ENCODE data around the gene PRCD. TPM values are rescaled to one million over a fixed set of nuclear protein-coding genes. Genes with fewer than 3 reads are reported as not detected.
"Not testable (repeated sequence)": the region's sequence is repeated elsewhere in the genome, so short reads cannot be mapped to it uniquely, and the experiment has no call there.

PRCD gene
- polyA plus RNA-seq, 4 donors, result 2.6 to 6.3 (median 4.1) TPM

DNA sequence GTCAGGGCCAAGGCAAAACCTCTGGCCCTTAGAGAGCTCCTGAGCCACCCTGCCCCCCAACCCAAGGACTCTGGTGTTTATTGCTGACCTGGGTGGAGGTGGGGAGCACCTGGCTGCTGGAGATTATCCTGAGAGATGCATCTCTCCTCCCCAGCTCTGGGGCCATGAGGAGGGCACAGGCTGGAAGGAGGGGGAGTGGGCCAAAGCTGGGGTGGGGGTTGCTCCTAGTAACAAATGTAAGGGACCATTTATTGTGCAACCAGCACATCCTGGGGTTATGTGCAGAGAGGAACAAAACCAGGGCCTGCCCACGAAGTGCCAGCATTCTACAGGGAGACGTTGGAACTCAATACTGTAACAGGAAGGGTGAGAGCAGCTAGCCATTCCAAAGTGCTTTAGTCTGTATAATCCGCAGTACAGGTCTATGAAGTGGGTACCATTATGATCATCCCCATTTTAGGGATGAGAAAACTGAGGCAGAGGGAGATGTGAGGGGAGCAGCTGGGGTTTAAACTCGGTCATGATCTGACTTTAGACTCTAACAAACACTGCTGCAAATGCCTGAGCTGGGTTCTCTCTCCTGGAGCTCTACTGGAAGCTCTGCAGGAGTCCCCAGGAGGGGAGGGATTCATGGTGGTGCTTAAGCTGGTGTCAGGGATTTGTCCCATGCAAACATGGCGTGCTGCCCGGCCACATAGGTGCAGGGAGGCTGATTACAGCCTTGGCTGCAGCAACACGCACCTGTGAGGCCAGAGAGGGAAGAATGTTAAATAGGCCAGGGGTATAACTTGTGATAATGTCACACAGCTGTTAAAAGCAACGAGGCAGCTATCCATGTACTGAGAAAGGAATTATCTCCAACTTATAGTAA, 37.3 kb upstream of the PRCD start:
- DNase-seq (ENCODE audit: low read depth in 4 of 4, low spot score in 2 of 4), result no peak

GRCh38 chr17:76504117-76504516, 35.7 kb upstream of the PRCD start:
- DNase-seq (ENCODE audit: low read depth in 4 of 4, low spot score in 2 of 4), result no peak

DNA sequence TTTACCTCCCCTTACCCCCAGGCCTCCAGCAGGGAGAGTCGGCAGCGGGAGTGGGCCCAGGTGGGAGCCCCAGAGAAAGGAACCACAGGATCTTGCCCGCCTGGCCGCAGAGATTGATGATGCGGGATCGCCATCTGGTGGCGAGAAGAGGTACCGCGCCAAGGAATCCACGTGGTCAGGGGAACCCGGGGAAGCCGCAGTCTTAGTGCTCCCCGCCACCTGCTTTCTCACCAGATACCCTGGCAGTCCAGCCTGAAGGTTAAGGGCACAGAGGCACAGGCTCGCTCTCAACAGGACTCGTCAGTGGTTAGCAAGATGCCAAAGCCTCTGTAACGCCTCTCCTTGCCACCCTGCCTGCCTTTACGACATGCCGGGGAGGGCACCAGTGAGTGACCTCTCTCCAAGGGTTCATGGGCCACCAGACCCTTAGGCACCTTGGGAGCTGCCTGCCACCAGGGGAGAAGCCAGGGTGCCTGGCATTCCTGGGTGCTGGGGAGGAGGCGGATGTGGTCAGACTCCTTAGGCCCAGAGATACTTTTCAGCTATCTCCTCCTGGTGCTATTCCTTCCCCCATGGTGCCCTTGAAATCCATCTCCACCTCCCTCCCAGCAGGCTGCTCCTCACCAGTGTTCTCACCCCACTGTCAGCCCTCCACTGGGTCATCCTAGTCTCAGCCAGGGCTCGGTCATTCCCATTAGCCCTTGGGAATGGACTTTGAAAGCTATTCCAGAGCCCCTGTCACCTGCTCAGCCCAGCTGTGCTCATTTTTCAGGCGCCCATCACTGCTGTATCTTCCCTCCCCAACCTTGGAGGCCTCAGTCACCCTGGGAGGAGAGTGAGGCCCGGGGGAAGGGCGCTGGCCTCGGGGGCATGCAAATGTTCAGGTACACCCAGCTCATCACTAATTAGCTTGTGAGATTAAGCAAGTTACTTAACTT, 33.2 kb upstream of the PRCD start:
- no peak for DNase-seq (ENCODE audit: low read depth in 4 of 4, low spot score in 2 of 4)

GRCh38 chr17:76508472-76509063, 31.3 kb upstream of the PRCD start:
- DNase-seq (ENCODE audit: low read depth in 4 of 4, low spot score in 2 of 4), result not testable (repeated sequence)

- DNase-seq (ENCODE audit: low read depth in 4 of 4, low spot score in 2 of 4), result no peak
Observed at GRCh38 chr17:76510831-76511244, 29.0 kb upstream of the PRCD start.

- no peak for DNase-seq (ENCODE audit: low read depth in 4 of 4, low spot score in 2 of 4)
Observed at GRCh38 chr17:76511668-76512365, 28.0 kb upstream of the PRCD start.

DNA sequence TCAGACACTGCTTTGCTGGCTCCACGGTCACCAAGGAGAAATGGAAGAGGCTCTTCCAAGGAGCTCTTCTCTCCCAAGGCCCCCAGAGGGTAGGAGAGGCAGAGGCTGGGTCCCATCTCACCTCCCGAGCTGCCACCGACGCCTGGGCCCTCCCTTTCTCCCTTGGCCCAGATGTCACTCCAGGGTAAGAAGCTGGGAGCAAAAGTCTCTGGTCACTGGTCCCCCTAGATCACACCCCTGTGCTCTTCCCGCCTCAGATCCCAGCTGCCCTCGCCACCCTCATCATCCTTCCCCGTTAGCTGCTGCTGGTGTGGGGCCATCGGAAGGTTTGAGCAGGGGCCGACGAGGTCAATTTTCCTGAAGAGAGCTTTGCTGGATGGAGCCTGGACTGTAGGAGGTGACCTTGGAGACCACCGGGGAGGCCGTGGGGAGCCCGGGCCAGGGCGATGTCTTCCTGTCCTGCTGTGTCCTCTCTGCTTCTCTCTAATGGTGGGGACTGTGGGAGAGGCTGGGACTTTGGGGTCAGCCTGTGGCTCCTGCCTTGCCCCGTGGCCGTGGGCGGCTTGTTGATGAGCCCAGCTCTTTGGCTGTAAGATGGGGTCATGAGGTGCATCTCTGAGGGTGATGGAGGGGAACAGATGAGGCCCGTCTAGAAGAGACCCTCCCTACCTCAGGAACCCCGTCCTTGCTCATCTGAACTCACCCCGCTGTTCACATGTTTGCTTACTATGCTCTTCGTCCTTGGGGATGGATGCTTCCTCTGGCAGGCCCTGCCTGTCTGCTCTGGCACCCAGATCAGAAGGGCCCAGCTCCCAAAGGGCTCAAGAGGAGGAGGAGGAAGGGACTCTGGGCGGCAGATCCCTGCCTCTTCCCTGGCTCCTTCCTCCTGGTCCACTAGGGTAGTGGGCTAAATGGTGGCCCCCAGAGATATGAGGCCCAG, 27.2 kb upstream of the PRCD start:
- no peak for DNase-seq (ENCODE audit: low read depth in 4 of 4, low spot score in 2 of 4)

- DNase-seq (ENCODE audit: low read depth in 4 of 4, low spot score in 2 of 4), result no peak
Observed at GRCh38 chr17:76513306-76513692, 26.5 kb upstream of the PRCD start.

GRCh38 chr17:76514355-76514754, 25.5 kb upstream of the PRCD start:
- not testable (repeated sequence) for DNase-seq (ENCODE audit: low read depth in 4 of 4, low spot score in 2 of 4)

DNA sequence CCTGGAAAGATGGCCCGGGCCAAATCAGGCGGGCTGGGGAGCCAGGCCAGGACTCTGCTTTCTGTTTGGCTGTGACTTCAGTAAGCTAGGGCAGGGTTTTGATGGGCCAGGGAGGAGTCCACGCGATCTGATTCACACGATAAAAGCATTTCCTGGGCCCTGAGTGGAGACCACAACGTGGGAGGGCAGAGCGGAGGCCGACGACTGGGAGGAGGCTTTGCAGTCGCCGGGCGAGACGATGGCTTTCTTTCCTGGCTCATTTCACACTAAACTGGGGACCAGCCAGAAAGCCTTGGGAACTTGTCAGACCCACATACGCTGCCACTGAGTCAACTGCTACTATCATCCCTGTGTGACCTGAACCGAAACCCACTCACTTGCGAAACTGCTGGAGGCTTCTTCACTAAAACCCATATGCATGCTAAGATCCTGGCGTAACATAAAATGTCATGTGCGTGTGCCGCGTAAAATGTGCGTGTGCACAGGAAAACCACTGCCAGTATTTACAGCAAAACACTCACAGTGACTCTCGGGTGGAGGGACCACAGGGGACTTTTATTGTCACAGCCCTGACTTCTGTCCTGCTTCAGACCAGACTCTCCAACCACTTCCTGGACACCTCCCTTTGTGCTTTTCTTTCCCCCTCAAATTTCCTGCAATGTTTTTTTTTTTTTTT, 24.4 kb upstream of the PRCD start:
- DNase-seq (ENCODE audit: low read depth in 4 of 4, low spot score in 2 of 4), result no peak

GRCh38 chr17:76517638-76518038, 22.2 kb upstream of the PRCD start:
- DNase-seq (ENCODE audit: low read depth in 4 of 4, low spot score in 2 of 4), result no peak

DNA sequence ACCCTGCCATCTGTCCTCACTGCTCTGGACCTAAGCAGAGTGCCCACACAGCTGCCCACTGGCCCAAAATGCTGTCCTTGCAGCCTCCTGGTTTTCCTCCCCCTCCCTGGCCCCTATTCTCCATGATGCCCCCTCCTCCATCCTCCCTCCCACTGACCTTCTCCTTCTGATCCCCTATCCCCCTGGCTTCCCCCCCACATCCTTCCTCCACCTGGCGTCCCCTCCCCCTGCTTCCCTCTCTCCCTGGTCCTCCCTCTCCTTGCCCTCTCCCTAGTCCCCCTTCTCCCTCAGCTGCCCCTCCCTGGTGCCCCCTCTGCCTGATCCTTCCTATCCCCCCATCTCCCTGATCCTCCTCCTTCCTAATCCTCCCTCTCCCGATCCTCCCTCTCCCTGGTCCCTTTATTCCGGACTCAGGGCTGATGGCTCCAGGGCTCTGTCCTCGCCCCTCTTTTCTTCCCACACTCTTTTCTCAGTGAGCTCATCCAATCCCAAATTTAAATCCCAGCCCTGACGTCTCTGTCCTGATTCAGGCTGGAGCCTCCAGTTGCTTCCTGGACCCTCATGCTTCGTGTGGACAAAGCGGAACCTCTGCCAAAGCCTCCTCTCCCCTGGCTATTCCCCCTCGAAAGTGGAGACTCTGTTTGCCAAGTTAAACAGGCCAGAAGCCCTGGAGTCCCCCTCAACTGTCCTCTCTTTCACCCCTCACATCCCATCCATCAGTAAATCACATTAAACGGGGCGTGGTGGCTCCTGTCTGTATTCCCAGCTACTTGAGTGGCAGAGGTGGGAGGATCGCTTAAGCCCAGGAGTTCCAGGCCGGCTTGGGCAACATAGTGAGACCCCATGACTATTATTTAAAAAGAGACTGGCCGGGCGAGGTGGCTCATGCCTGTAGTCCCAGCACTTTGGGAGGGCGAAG, 20.5 kb upstream of the PRCD start:
- DNase-seq (ENCODE audit: low read depth in 4 of 4, low spot score in 2 of 4), result no peak

DNA sequence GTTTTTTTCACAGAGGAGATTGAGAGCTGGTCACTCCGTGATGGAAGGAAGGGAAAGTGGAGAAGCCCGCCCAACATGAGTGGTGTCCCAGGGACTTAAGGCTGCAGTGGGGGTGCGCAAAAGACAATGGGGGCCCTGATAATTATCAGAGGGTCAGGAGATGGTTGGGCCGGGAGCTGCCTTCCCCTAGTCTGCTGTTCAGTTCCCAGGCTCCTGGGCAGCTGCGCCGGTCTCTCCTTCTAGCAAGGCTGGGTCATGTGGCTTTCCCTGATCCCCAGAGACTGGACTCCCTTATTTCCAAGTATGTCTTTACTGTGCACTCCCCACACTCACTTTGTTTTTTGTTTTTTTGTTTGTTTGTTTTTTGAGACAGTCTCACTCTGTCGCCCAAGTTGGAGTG, 18.6 kb upstream of the PRCD start:
- DNase-seq (ENCODE audit: low read depth in 4 of 4, low spot score in 2 of 4), result no peak

GRCh38 chr17:76521683-76522082, 18.2 kb upstream of the PRCD start:
- not testable (repeated sequence) for DNase-seq (ENCODE audit: low read depth in 4 of 4, low spot score in 2 of 4)

- no peak for DNase-seq (ENCODE audit: low read depth in 4 of 4, low spot score in 2 of 4)
Observed at GRCh38 chr17:76523084-76524037, 16.5 kb upstream of the PRCD start.

DNA sequence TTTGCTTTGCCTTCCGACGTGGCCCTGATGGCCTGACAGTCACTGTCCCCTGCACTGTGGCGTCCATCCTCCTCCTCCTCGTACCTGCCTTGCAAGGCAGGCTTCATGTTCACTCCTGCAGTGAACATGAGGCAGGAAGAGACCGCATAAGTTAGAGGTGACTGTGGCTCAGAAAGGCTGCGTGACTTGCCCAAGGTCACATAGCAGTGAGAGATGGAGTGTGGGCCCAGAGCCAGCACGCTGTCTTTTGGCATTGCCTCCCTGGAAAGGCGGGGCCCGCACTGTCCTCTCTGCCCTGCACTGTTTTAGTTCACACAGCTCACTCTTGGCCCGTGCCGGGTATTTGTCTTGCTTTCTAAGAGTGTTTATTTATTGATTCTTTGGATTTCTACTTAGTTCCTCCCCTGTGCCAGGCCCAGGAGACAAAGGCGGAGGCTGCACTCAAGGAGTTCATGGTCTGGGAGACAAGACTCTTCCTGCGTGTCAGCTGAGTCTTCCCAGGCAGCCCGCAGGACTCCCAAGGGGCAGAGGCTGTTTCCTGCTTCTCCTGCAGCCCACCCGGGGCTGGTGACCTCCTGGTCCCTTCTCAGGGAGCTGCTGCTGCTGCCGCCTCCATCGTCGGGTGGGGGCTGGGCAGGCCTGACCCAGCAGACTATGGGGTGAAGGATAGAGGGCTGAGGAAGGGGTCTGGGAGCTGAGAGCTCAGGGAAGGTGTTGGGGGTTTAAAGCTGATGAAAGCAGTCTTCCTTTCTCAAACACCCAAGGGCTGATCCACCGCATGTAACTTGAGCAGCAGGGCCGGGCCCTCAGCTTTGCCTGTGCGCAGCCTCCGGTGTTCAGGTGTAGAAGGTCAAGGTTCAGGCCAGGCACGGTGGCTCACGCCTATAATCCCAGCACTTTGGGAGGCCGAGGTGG, 15.0 kb upstream of the PRCD start:
- DNase-seq (ENCODE audit: low read depth in 4 of 4, low spot score in 2 of 4), result no peak
